Esophagus squamous epithelium (tissue), 4 donors: ENCODE measurements around the gene LRRC56.

Experiments used
- POLR2A ChIP-seq, 4 donors: fragments of 450-650 bp; IDR thresholded peaks; one replicate each; pipeline ENCODE4 v1.6.1; 2017; ENCODE audit warnings: antibody characterized with exemption in 4 of 4, mild to moderate bottlenecking in 4 of 4, moderate library complexity in 3 of 4
- TF ChIP-seq, protein P1 (sequence below), 6 experiments: fragments of 450-650 bp in 4 of 6; fragments of 200-600 bp in 2 of 6; sonication (generic) in 2 of 6; IDR thresholded peaks; one replicate each; pipeline ENCODE4 v1.5.1; 2016 to 2019; ENCODE audit warnings: antibody characterized with exemption in 6 of 6, mild to moderate bottlenecking in 4 of 6, moderate library complexity in 4 of 6

DNA sequence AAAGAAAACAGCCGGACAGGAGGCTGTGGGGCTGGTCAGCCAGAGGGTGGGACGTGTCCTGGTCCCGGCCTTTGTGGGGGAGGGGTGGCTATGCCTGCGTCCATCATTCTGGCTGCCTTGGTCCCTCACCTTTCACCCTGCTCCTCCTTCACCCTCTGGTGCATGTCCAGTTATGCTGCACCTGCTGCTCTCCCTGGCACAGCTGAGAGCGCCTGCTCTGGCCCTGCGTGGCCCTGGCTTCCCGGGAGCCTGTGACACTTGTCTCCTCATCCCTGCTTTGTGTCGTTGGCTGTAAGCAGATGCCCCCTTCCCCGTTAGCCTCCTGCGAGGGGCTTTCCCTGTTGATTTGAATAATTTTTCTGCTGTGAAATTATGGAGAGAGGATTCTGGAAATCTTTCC, 55.6 kb downstream of the LRRC56 start:
- TF ChIP-seq, protein P1, sequence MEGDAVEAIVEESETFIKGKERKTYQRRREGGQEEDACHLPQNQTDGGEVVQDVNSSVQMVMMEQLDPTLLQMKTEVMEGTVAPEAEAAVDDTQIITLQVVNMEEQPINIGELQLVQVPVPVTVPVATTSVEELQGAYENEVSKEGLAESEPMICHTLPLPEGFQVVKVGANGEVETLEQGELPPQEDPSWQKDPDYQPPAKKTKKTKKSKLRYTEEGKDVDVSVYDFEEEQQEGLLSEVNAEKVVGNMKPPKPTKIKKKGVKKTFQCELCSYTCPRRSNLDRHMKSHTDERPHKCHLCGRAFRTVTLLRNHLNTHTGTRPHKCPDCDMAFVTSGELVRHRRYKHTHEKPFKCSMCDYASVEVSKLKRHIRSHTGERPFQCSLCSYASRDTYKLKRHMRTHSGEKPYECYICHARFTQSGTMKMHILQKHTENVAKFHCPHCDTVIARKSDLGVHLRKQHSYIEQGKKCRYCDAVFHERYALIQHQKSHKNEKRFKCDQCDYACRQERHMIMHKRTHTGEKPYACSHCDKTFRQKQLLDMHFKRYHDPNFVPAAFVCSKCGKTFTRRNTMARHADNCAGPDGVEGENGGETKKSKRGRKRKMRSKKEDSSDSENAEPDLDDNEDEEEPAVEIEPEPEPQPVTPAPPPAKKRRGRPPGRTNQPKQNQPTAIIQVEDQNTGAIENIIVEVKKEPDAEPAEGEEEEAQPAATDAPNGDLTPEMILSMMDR (IDR thresholded peaks at IDR 0.05): no peak
- no peak for TF ChIP-seq POLR2A (IDR thresholded peaks at IDR 0.05)
